GM18511 (cell line): ENCODE measurements around the gene GSTO2.

ENCODE experiments used
- ATAC-seq: cut with Tn5 transposase; IDR thresholded peaks from one replicate; pipeline ENCODE4 v1.9.1; 2021; ENCODE audit warnings: mild to moderate bottlenecking, moderate library complexity; ENCODE audit not compliant: unreplicated experiment

Gene GSTO2

GRCh38 chr10:104307576-104308438, 38.8 kb downstream of the GSTO2 start:
- ATAC-seq: no peak

GRCh38 chr10:104308439-104308903, 39.5 kb downstream of the GSTO2 start:
- ATAC-seq: peak; percentile 83

GRCh38 chr10:104309980-104310978, 41.3 kb downstream of the GSTO2 start:
- no peak for ATAC-seq

GRCh38 chr10:104311184-104311720, 42.3 kb downstream of the GSTO2 start:
- no peak for ATAC-seq

- no peak for ATAC-seq
Observed at GRCh38 chr10:104314591-104315485, 45.9 kb downstream of the GSTO2 start.

- no peak for ATAC-seq
Observed at GRCh38 chr10:104315486-104315921, 46.5 kb downstream of the GSTO2 start.

- ATAC-seq: no peak
Observed at GRCh38 chr10:104316321-104317099, 47.5 kb downstream of the GSTO2 start.

- peak; percentile 20 for ATAC-seq
Observed at GRCh38 chr10:104317269-104317710, 48.3 kb downstream of the GSTO2 start.

GRCh38 chr10:104317726-104318299, 48.8 kb downstream of the GSTO2 start:
- peak; percentile 41 for ATAC-seq

- no peak for ATAC-seq
Observed at GRCh38 chr10:104318326-104318725, 49.3 kb downstream of the GSTO2 start.

- no peak for ATAC-seq
Observed at GRCh38 chr10:104318810-104319741, 50.1 kb downstream of the GSTO2 start.

GRCh38 chr10:104321226-104321625, 52.2 kb downstream of the GSTO2 start:
- no peak for ATAC-seq

- ATAC-seq: no peak
Observed at GRCh38 chr10:104321725-104322415, 52.9 kb downstream of the GSTO2 start.

GRCh38 chr10:104322416-104322782, 53.4 kb downstream of the GSTO2 start:
- ATAC-seq: peak; percentile 33

GRCh38 chr10:104323085-104323484, 54.1 kb downstream of the GSTO2 start:
- no peak for ATAC-seq

GRCh38 chr10:104323760-104324201, 54.8 kb downstream of the GSTO2 start:
- no peak for ATAC-seq

- ATAC-seq: no peak
Observed at GRCh38 chr10:104324221-104324686, 55.3 kb downstream of the GSTO2 start.
